Glutamatergic neuron (in vitro differentiated cells): ENCODE data around the gene MCAM. TPM values are rescaled to one million over a fixed set of nuclear protein-coding genes. Genes with fewer than 3 reads are reported as not detected.

Experiments used
- DNase-seq: peaks from one replicate; pipeline ENCODE4 v3.0.0; 2022
- H3K27ac Mint-ChIP-seq: one replicate; pipeline ENCODE4 v1.8.0; 2020; ENCODE audit warnings: mild to moderate bottlenecking, mixed read lengths, inconsistent platforms; ENCODE audit not compliant: unreplicated experiment
- H3K27me3 Mint-ChIP-seq: one replicate; pipeline ENCODE4 v1.8.0; 2020; ENCODE audit warnings: mild to moderate bottlenecking, moderate library complexity, mixed read lengths, inconsistent platforms; ENCODE audit not compliant: unreplicated experiment
- H3K36me3 Mint-ChIP-seq: one replicate; pipeline ENCODE4 v1.8.0; 2020; ENCODE audit warnings: mild to moderate bottlenecking, mixed read lengths, inconsistent platforms; ENCODE audit not compliant: unreplicated experiment
- H3K4me1 Mint-ChIP-seq: one replicate; pipeline ENCODE4 v1.8.0; 2020; ENCODE audit warnings: mild to moderate bottlenecking, low read depth, mixed read lengths, inconsistent platforms; ENCODE audit not compliant: unreplicated experiment
- H3K4me3 Mint-ChIP-seq: one replicate; pipeline ENCODE4 v1.8.0; 2020; ENCODE audit warnings: mild to moderate bottlenecking, mixed read lengths, inconsistent platforms; ENCODE audit not compliant: unreplicated experiment
- H3K9me3 Mint-ChIP-seq: one replicate; pipeline ENCODE4 v1.8.0; 2020; ENCODE audit warnings: mild to moderate bottlenecking, moderate library complexity, mixed read lengths, inconsistent platforms; ENCODE audit not compliant: unreplicated experiment
- CTCF ChIP-seq: fragments of 200-600 bp; sonication (generic); IDR thresholded peaks from one replicate; pipeline ENCODE4 v1.5.0; 2021; ENCODE audit not compliant: partially characterized antibody, unreplicated experiment
- total RNA-seq: library from RNA; stranded (reverse); fragmentation: NEBNext Ultra II Directional; extraction: Animal tissue kit (Norgen Biotek cat#: 25700); gene quantifications from one replicate; pipeline ENCODE4 v1.2.1, GENCODE V29; 2021; ENCODE audit not compliant: unreplicated experiment

Gene MCAM
- total RNA-seq, 1 donor from 2014 or later: 11.4 TPM

GRCh38 chr11:119290894-119291497, 25.9 kb downstream of the MCAM start:
- no peaks in the 10 kb centered on the region for H3K36me3 Mint-ChIP-seq
- H3K4me1 Mint-ChIP-seq: no peaks in the 10 kb centered on the region
- no peak for DNase-seq
- H3K9me3 Mint-ChIP-seq: no peaks in the 10 kb centered on the region
- no peaks in the 10 kb centered on the region for H3K27me3 Mint-ChIP-seq
- no peak for TF ChIP-seq CTCF
- no peak overlapping the region for H3K4me3 Mint-ChIP-seq
- no peak overlapping the region for H3K27ac Mint-ChIP-seq

- no peak for DNase-seq
- peaks cover 3% of the 10 kb centered on the region for H3K9me3 Mint-ChIP-seq
Measured at GRCh38 chr11:119288219-119288618, 28.7 kb downstream of the MCAM start.

GRCh38 chr11:119285431-119285830, 31.5 kb downstream of the MCAM start:
- H3K4me3 Mint-ChIP-seq: no peak overlapping the region
- no peaks in the 10 kb centered on the region for H3K27me3 Mint-ChIP-seq
- DNase-seq: no peak
- no peak for TF ChIP-seq CTCF
- H3K4me1 Mint-ChIP-seq: no peaks in the 10 kb centered on the region
- H3K36me3 Mint-ChIP-seq: no peaks in the 10 kb centered on the region
- peaks cover 3% of the 10 kb centered on the region for H3K9me3 Mint-ChIP-seq
- no peak overlapping the region for H3K27ac Mint-ChIP-seq

More at GRCh38 chr11:119288219-119288618, 28.7 kb downstream of the MCAM start:
- Mint-ChIP-seq H3K36me3 (no peaks in the 10 kb centered on the region), H3K27ac (no peak overlapping the region), H3K4me3 (no peak overlapping the region), H3K4me1 (no peaks in the 10 kb centered on the region), H3K27me3 (no peaks in the 10 kb centered on the region)
- no peak for TF ChIP-seq CTCF

- H3K27ac Mint-ChIP-seq: no peak overlapping the region
- DNase-seq: no peak
- no peak for TF ChIP-seq CTCF
- no peak overlapping the region for H3K4me3 Mint-ChIP-seq
- H3K9me3 Mint-ChIP-seq: peaks cover 3% of the 10 kb centered on the region
- no peaks in the 10 kb centered on the region for H3K27me3 Mint-ChIP-seq
- no peaks in the 10 kb centered on the region for H3K4me1 Mint-ChIP-seq
- no peaks in the 10 kb centered on the region for H3K36me3 Mint-ChIP-seq
Measured at GRCh38 chr11:119284344-119285157, 32.4 kb downstream of the MCAM start.

- no peak for DNase-seq
- Mint-ChIP-seq H3K9me3 (peaks cover 3% of the 10 kb centered on the region), H3K36me3 (no peaks in the 10 kb centered on the region), H3K27ac (no peak overlapping the region), H3K4me1 (no peaks in the 10 kb centered on the region), H3K4me3 (no peak overlapping the region), H3K27me3 (no peaks in the 10 kb centered on the region)
- no peak for TF ChIP-seq CTCF
Measured at GRCh38 chr11:119282495-119282894, 34.4 kb downstream of the MCAM start.
